ENCODE results near the gene RBM15B.

The RBM15B gene

DNA sequence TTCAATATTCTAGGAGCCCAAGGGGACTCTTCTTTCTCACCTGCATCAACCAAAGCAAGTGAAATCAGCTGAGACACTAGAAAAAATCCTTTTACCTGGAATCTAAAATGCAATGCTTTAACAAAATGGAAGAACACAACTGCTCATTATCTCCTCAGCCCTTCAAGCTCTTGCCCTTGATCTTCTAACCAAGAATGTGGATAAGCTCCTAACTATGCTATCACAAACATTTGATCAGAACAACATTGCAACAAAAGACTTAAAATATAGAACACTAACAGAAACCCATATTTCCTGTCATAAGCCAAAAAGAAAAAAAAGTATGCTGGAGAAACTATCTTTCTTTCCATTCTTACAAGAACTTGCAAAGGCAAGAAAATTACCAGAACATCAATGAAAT lies 12.6 kb downstream of the RBM15B start (continued):
- TF ChIP-seq CSRNP3 (CRISPR knock-in tag; IDR thresholded peaks at IDR 0.05) (no peak), CSDC2 (CRISPR knock-in tag; IDR thresholded peaks at IDR 0.05) (no peak), TCF4 (CRISPR knock-in tag; IDR thresholded peaks at IDR 0.05; ENCODE audit: borderline replicate concordance) (no peak)

DNA sequence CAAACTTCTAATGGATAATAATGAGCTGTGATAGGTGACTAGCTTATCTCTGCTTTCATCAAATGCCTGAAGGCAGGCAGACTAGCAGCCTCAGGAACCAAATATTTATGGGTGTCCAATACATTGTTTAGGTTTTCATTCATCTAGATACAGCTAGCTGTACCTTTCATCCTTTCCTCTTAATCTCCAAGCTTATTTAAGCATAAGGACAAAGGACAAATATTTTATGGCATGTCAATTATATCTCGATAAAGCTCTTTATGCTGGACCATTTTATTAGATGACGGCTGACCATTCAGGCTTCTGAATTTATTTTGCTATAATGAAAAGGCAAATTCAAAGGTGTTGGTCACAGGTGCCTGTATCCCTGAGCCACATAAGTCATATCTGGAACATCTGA lies 16.9 kb downstream of the RBM15B start:
- no peak for ATAC-seq
- no peak for TF ChIP-seq RARB (CRISPR knock-in tag; IDR thresholded peaks at IDR 0.05)
- TF ChIP-seq ZFP3 (CRISPR knock-in tag; IDR thresholded peaks at IDR 0.05): no peak
- no peak for TF ChIP-seq ISL1 (CRISPR knock-in tag; IDR thresholded peaks at IDR 0.05)
- TF ChIP-seq CSRNP3 (CRISPR knock-in tag; IDR thresholded peaks at IDR 0.05): no peak
- TF ChIP-seq TCF4 (CRISPR knock-in tag; IDR thresholded peaks at IDR 0.05; ENCODE audit: borderline replicate concordance): no peak
- no peak for TF ChIP-seq BACH2 (CRISPR knock-in tag; IDR thresholded peaks at IDR 0.05; ENCODE audit: borderline replicate concordance)
- TF ChIP-seq, protein P1, sequence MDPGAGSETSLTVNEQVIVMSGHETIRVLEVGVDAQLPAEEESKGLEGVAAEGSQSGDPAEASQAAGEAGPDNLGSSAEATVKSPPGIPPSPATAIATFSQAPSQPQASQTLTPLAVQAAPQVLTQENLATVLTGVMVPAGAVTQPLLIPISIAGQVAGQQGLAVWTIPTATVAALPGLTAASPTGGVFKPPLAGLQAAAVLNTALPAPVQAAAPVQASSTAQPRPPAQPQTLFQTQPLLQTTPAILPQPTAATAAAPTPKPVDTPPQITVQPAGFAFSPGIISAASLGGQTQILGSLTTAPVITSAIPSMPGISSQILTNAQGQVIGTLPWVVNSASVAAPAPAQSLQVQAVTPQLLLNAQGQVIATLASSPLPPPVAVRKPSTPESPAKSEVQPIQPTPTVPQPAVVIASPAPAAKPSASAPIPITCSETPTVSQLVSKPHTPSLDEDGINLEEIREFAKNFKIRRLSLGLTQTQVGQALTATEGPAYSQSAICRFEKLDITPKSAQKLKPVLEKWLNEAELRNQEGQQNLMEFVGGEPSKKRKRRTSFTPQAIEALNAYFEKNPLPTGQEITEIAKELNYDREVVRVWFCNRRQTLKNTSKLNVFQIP (CRISPR knock-in tag; IDR thresholded peaks at IDR 0.05; ENCODE audit: borderline replicate concordance, low read depth): no peak
- TF ChIP-seq GLIS3 (CRISPR knock-in tag; IDR thresholded peaks at IDR 0.05): no peak
- TF ChIP-seq, protein P2, sequence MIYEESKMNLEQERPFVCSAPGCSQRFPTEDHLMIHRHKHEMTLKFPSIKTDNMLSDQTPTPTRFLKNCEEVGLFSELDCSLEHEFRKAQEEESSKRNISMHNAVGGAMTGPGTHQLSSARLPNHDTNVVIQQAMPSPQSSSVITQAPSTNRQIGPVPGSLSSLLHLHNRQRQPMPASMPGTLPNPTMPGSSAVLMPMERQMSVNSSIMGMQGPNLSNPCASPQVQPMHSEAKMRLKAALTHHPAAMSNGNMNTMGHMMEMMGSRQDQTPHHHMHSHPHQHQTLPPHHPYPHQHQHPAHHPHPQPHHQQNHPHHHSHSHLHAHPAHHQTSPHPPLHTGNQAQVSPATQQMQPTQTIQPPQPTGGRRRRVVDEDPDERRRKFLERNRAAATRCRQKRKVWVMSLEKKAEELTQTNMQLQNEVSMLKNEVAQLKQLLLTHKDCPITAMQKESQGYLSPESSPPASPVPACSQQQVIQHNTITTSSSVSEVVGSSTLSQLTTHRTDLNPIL (CRISPR knock-in tag; IDR thresholded peaks at IDR 0.05; ENCODE audit: low read depth): no peak
- TF ChIP-seq SNAI2 (CRISPR knock-in tag; IDR thresholded peaks at IDR 0.05): no peak
- TF ChIP-seq, protein P3, sequence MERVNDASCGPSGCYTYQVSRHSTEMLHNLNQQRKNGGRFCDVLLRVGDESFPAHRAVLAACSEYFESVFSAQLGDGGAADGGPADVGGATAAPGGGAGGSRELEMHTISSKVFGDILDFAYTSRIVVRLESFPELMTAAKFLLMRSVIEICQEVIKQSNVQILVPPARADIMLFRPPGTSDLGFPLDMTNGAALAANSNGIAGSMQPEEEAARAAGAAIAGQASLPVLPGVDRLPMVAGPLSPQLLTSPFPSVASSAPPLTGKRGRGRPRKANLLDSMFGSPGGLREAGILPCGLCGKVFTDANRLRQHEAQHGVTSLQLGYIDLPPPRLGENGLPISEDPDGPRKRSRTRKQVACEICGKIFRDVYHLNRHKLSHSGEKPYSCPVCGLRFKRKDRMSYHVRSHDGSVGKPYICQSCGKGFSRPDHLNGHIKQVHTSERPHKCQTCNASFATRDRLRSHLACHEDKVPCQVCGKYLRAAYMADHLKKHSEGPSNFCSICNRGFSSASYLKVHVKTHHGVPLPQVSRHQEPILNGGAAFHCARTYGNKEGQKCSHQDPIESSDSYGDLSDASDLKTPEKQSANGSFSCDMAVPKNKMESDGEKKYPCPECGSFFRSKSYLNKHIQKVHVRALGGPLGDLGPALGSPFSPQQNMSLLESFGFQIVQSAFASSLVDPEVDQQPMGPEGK (CRISPR knock-in tag; IDR thresholded peaks at IDR 0.05; ENCODE audit: borderline replicate concordance): no peak
- TF ChIP-seq, protein P4, sequence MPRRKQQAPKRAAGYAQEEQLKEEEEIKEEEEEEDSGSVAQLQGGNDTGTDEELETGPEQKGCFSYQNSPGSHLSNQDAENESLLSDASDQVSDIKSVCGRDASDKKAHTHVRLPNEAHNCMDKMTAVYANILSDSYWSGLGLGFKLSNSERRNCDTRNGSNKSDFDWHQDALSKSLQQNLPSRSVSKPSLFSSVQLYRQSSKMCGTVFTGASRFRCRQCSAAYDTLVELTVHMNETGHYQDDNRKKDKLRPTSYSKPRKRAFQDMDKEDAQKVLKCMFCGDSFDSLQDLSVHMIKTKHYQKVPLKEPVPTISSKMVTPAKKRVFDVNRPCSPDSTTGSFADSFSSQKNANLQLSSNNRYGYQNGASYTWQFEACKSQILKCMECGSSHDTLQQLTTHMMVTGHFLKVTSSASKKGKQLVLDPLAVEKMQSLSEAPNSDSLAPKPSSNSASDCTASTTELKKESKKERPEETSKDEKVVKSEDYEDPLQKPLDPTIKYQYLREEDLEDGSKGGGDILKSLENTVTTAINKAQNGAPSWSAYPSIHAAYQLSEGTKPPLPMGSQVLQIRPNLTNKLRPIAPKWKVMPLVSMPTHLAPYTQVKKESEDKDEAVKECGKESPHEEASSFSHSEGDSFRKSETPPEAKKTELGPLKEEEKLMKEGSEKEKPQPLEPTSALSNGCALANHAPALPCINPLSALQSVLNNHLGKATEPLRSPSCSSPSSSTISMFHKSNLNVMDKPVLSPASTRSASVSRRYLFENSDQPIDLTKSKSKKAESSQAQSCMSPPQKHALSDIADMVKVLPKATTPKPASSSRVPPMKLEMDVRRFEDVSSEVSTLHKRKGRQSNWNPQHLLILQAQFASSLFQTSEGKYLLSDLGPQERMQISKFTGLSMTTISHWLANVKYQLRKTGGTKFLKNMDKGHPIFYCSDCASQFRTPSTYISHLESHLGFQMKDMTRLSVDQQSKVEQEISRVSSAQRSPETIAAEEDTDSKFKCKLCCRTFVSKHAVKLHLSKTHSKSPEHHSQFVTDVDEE (CRISPR knock-in tag; IDR thresholded peaks at IDR 0.05): no peak
- TF ChIP-seq ZC3H10 (CRISPR knock-in tag; IDR thresholded peaks at IDR 0.05): no peak

- ATAC-seq: no peak
- no peak for TF ChIP-seq ZNF565 (CRISPR knock-in tag; conservative IDR thresholded peaks at IDR 0.05; ENCODE audit: low read depth)
- TF ChIP-seq BACH2 (CRISPR knock-in tag; IDR thresholded peaks at IDR 0.05; ENCODE audit: borderline replicate concordance): no peak
- TF ChIP-seq TCF4 (CRISPR knock-in tag; IDR thresholded peaks at IDR 0.05; ENCODE audit: borderline replicate concordance): no peak
- TF ChIP-seq ESRRG (CRISPR knock-in tag; IDR thresholded peaks at IDR 0.05): no peak
- no peak for TF ChIP-seq CSRNP3 (CRISPR knock-in tag; IDR thresholded peaks at IDR 0.05)
These were observed 17.7 kb downstream of the RBM15B start for GRCh38 chr3:51408813-51409212.
